Sciatic nerve (tissue), 2 donors: Measurements from ENCODE around the gene GRIK2. TPM values are rescaled to one million over a fixed set of nuclear protein-coding genes. Genes with fewer than 3 reads are reported as not detected.

ENCODE experiments used
- ATAC-seq: fragments of 200-7000 bp; cut with Tn5 transposase; one replicate; pipeline ENCODE4 v1.9.1; 2020; ENCODE audit warnings: mild to moderate bottlenecking, moderate library complexity
- DNase-seq: peaks from one replicate; pipeline ENCODE4 v3.0.0-alpha.2; 2020; ENCODE audit warnings: low spot score
- intact Hi-C: fragments of 100-400 bp; cut with DNase I; formaldehyde crosslinking; loops from one replicate; pipeline ENCODE4 v1.14.2; 2022
- total RNA-seq: library from RNA; stranded (reverse); fragmentation: NEBNext Ultra II Directional; extraction: Animal tissue kit (Norgen Biotek cat#: 25700); gene quantifications from one replicate; pipeline ENCODE4 v1.2.1, GENCODE V29; 2021
- donor health status: DM: no; HTN: no; CAD: no.
- donor health status: DM: no; HTN: no; CAD: no.

GRIK2 gene
- total RNA-seq, 1 donor from 2014 or later, result 12.8 TPM

GRCh38 chr6:101887532-101887931, 494.0 kb downstream of the GRIK2 start:
- ATAC-seq (no peak), DNase-seq (no peak)
- intact Hi-C loops, result no loop called here

- DNase-seq, result no peak
- ATAC-seq, result no peak
- intact Hi-C loops, result no loop called here
Observed at GRCh38 chr6:101907356-101908217, 514.1 kb downstream of the GRIK2 start.

GRCh38 chr6:101909366-101909765, 515.9 kb downstream of the GRIK2 start:
- ATAC-seq (no peak), DNase-seq (no peak)
- intact Hi-C loops, result no loop called here

- intact Hi-C loops, result no loop called here
- DNase-seq, result no peak
- no peak for ATAC-seq
Observed at GRCh38 chr6:101912311-101912710, 518.8 kb downstream of the GRIK2 start.

- no peak for DNase-seq
- intact Hi-C loops, result no loop called here
- no peak for ATAC-seq
Observed at GRCh38 chr6:101918471-101918870, 525.0 kb downstream of the GRIK2 start.

GRCh38 chr6:101921829-101922450, 528.4 kb downstream of the GRIK2 start:
- ATAC-seq (no peak), DNase-seq (no peak)
- intact Hi-C loops, result no loop called here

- intact Hi-C loops, result no loop called here
- DNase-seq (no peak), ATAC-seq (no peak)
Observed at GRCh38 chr6:101926149-101926925, 532.8 kb downstream of the GRIK2 start.

- intact Hi-C loops, result no loop called here
- ATAC-seq (no peak), DNase-seq (no peak)
Observed at GRCh38 chr6:101931766-101932165, 538.3 kb downstream of the GRIK2 start.

GRCh38 chr6:101932704-101933103, 539.2 kb downstream of the GRIK2 start:
- no peak for ATAC-seq
- intact Hi-C loops, result no loop called here
- DNase-seq, result no peak

GRCh38 chr6:101935732-101936131, 542.2 kb downstream of the GRIK2 start:
- DNase-seq (no peak), ATAC-seq (no peak)
- intact Hi-C loops, result no loop called here

GRCh38 chr6:101936516-101936915, 543.0 kb downstream of the GRIK2 start:
- no peak for ATAC-seq
- DNase-seq, result no peak
- intact Hi-C loops, result no loop called here

- intact Hi-C loops, result no loop called here
- ATAC-seq (no peak), DNase-seq (no peak)
Observed at GRCh38 chr6:101937108-101937507, 543.6 kb downstream of the GRIK2 start.

- intact Hi-C loops, result no loop called here
- no peak for DNase-seq
- ATAC-seq, result no peak
Observed at GRCh38 chr6:101940391-101940790, 546.9 kb downstream of the GRIK2 start.

- intact Hi-C loops, result no loop called here
- ATAC-seq, result no peak
- no peak for DNase-seq
Observed at GRCh38 chr6:101956961-101957360, 563.5 kb downstream of the GRIK2 start.

- intact Hi-C loops, result no loop called here
- DNase-seq, result no peak
Observed at GRCh38 chr6:101961357-101961756, 567.8 kb downstream of the GRIK2 start.

GRCh38 chr6:101980924-101981323, 587.4 kb downstream of the GRIK2 start:
- ATAC-seq, result no peak
- intact Hi-C loops, result no loop called here
- no peak for DNase-seq

More at GRCh38 chr6:101961357-101961756, 567.8 kb downstream of the GRIK2 start:
- no peak for ATAC-seq

GRCh38 chr6:101986476-101986875, 593.0 kb downstream of the GRIK2 start:
- intact Hi-C loops, result no loop called here
- DNase-seq (no peak), ATAC-seq (no peak)

- intact Hi-C loops, result no loop called here
Observed at GRCh38 chr6:101992286-101992685, 598.8 kb downstream of the GRIK2 start.

GRCh38 chr6:101994521-101994920, 601.0 kb downstream of the GRIK2 start:
- ATAC-seq (no peak), DNase-seq (no peak)
- intact Hi-C loops, result no loop called here

More at GRCh38 chr6:101992286-101992685, 598.8 kb downstream of the GRIK2 start:
- ATAC-seq, result no peak
- no peak for DNase-seq

GRCh38 chr6:102015431-102015830, 621.9 kb downstream of the GRIK2 start:
- no peak for ATAC-seq
- intact Hi-C loops, result no loop called here
- DNase-seq, result no peak
